Measurements from ENCODE around the gene HPD.
"Not testable (repeated sequence)": the region's sequence is repeated elsewhere in the genome, so short reads cannot be mapped to it uniquely, and the experiment has no call there.

Gene HPD

GRCh38 chr12:121861636-121862254, 3.1 kb upstream of the HPD start:
- H3K9ac ChIP-seq (ENCODE audit: low read depth, low read length): no peak overlapping the region

GRCh38 chr12:121860699-121861098, 2.0 kb upstream of the HPD start:
- H3K4me3 ChIP-seq (ENCODE audit: low read length); H3K27me3 ChIP-seq (ENCODE audit: insufficient read depth, low read length); H3K27ac ChIP-seq (ENCODE audit: low read length); H3K9me3 ChIP-seq (ENCODE audit: insufficient read depth, low read depth, low read length); H3K36me3 ChIP-seq (ENCODE audit: insufficient read depth, low read depth, low read length); H3K9ac ChIP-seq (ENCODE audit: low read depth, low read length): not testable (repeated sequence)
- peaks cover 12% of the 10 kb centered on the region for H3K4me1 ChIP-seq (ENCODE audit: insufficient read depth, low read length)

More at GRCh38 chr12:121861636-121862254, 3.1 kb upstream of the HPD start:
- Histone ChIP-seq H3K36me3 (ENCODE audit: insufficient read depth, low read depth, low read length) (no peaks in the 10 kb centered on the region), H3K4me1 (ENCODE audit: insufficient read depth, low read length) (peaks cover 12% of the 10 kb centered on the region), H3K4me3 (ENCODE audit: low read length) (no peak overlapping the region), H3K27me3 (ENCODE audit: insufficient read depth, low read length) (no peaks in the 10 kb centered on the region), H3K9me3 (ENCODE audit: insufficient read depth, low read depth, low read length) (no peaks in the 10 kb centered on the region), H3K27ac (ENCODE audit: low read length) (no peak overlapping the region)

DNA sequence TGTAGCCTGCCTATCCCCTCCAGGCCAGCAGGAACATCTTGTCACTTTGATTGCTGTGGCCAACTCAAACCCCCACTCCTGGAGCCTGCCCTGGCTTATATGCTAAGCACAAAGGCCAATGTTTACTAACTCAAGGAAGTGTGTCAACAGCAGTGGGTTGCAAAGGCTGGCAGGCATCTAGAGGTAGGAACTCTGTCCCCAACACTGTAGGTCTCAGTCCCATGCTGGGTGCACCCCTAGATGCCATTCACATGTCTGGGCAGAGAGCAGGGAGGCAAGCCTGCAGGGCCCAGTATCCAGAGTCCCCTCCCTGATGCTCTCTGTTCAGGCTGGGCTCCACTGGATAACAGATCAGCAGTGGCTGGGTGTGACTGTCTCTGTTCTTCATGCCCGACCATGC, 1.6 kb upstream of the HPD start:
- Histone ChIP-seq H3K27ac (ENCODE audit: low read length) (no peak overlapping the region), H3K4me3 (ENCODE audit: low read length) (no peak overlapping the region)

GRCh38 chr12:121858318-121858661, 369 bp downstream of the HPD start:
- H3K4me1 ChIP-seq (ENCODE audit: insufficient read depth, low read length): peaks cover 12% of the 10 kb centered on the region
- H3K27me3 ChIP-seq (ENCODE audit: insufficient read depth, low read length): no peaks in the 10 kb centered on the region
- H3K9ac ChIP-seq (ENCODE audit: low read depth, low read length): peak overlapping the region; percentile 43; the same call in 1 of the 2 replicates
- H3K4me3 ChIP-seq (ENCODE audit: low read length): no peak overlapping the region
- H3K9me3 ChIP-seq (ENCODE audit: insufficient read depth, low read depth, low read length): no peaks in the 10 kb centered on the region
- H3K27ac ChIP-seq (ENCODE audit: low read length): no peak overlapping the region
- no peaks in the 10 kb centered on the region for H3K36me3 ChIP-seq (ENCODE audit: insufficient read depth, low read depth, low read length)

More for the DNA sequence above, 1.6 kb upstream of the HPD start:
- Histone ChIP-seq H3K4me1 (ENCODE audit: insufficient read depth, low read length) (peaks cover 12% of the 10 kb centered on the region), H3K9me3 (ENCODE audit: insufficient read depth, low read depth, low read length) (no peaks in the 10 kb centered on the region), H3K9ac (ENCODE audit: low read depth, low read length) (no peak overlapping the region), H3K27me3 (ENCODE audit: insufficient read depth, low read length) (no peaks in the 10 kb centered on the region), H3K36me3 (ENCODE audit: insufficient read depth, low read depth, low read length) (no peaks in the 10 kb centered on the region)

DNA sequence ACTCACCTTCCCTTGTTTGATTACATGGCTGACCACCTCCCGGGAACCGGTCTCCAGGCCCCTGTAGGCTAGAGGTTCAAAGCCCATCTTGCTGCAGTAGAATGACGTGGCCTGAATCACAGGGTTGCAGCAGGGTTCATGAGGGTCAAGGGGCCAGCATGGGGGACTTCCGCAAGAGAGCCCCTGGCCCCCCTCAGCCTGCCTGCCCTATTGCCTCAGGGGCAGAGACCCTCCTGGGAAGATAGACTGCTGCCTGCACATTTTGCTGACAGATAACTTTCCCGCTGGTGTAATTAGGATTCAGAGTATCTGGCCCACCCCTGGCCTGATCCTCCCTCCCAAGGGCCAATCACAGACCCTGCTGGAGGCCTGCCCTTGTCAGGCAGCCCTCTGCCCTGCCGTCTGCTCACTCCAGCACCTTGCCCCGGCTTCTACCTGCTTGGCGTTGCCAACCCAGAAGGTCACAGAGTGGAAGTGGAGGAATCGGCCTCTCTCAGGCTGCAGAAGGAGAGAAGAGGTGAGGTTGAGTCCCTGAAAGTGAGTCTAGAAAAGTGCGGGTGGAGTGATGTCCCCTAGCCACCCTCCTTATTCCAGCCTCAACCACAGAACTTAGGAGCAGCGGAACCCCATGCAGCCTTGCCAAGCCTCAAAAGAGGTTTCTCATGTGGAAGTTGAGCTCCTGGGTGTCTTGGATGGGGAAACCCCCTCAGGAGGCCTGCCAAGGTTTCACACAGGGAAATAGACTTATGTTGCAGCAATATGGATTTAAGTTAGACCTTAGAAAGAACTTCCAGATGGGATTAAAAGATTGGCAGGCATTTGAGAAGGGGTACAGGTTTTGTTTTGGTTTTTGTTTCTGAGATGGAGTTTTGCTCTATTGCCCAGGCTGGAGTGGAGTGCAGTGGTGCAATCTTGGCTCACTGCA, 1.1 kb downstream of the HPD start:
- no peaks in the 10 kb centered on the region for H3K9me3 ChIP-seq (ENCODE audit: insufficient read depth, low read depth, low read length)
- H3K36me3 ChIP-seq (ENCODE audit: insufficient read depth, low read depth, low read length): no peaks in the 10 kb centered on the region
- no peak overlapping the region for H3K4me3 ChIP-seq (ENCODE audit: low read length)
- no peak overlapping the region for H3K27ac ChIP-seq (ENCODE audit: low read length)
- H3K27me3 ChIP-seq (ENCODE audit: insufficient read depth, low read length): no peaks in the 10 kb centered on the region
- H3K4me1 ChIP-seq (ENCODE audit: insufficient read depth, low read length): peaks cover 12% of the 10 kb centered on the region
- no peak overlapping the region for H3K9ac ChIP-seq (ENCODE audit: low read depth, low read length)

- not testable (repeated sequence) for H3K36me3 ChIP-seq (ENCODE audit: insufficient read depth, low read depth, low read length); H3K9me3 ChIP-seq (ENCODE audit: insufficient read depth, low read depth, low read length); H3K4me1 ChIP-seq (ENCODE audit: insufficient read depth, low read length); H3K27ac ChIP-seq (ENCODE audit: low read length); H3K9ac ChIP-seq (ENCODE audit: low read depth, low read length); H3K27me3 ChIP-seq (ENCODE audit: insufficient read depth, low read length); H3K4me3 ChIP-seq (ENCODE audit: low read length)
Measured at GRCh38 chr12:121852392-121852791, 6.3 kb downstream of the HPD start.

- Histone ChIP-seq H3K27me3 (ENCODE audit: insufficient read depth, low read length) (no peaks in the 10 kb centered on the region), H3K4me1 (ENCODE audit: insufficient read depth, low read length) (no peaks in the 10 kb centered on the region), H3K9ac (ENCODE audit: low read depth, low read length) (no peak overlapping the region), H3K36me3 (ENCODE audit: insufficient read depth, low read depth, low read length) (no peaks in the 10 kb centered on the region), H3K27ac (ENCODE audit: low read length) (no peak overlapping the region), H3K9me3 (ENCODE audit: insufficient read depth, low read depth, low read length) (no peaks in the 10 kb centered on the region), H3K4me3 (ENCODE audit: low read length) (no peak overlapping the region)
Measured at GRCh38 chr12:121849665-121850064, 9.0 kb downstream of the HPD start.

DNA sequence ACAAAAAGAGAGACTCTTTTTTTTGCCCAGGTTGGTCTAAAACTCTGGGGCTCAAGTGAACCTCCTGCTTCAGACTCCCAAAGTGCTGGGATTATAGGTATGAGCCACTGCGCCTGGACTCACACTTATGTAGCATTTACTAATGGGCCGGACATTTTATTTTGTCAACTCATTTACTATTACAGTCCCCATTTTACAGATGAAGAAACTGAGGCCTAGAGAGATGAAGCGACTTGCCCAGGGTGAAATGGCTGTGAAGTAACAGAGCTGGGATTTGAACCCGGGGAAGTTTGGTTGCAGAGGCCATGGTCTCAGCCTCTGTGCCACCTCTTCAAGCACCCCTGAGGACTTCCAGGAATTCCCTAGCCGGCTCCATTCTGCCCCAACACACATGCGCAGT, 9.4 kb downstream of the HPD start:
- H3K27ac ChIP-seq (ENCODE audit: low read length): no peak overlapping the region
- H3K36me3 ChIP-seq (ENCODE audit: insufficient read depth, low read depth, low read length): no peaks in the 10 kb centered on the region
- H3K9me3 ChIP-seq (ENCODE audit: insufficient read depth, low read depth, low read length): no peaks in the 10 kb centered on the region
- no peak overlapping the region for H3K9ac ChIP-seq (ENCODE audit: low read depth, low read length)
- H3K4me1 ChIP-seq (ENCODE audit: insufficient read depth, low read length): no peaks in the 10 kb centered on the region
- no peak overlapping the region for H3K4me3 ChIP-seq (ENCODE audit: low read length)
- no peaks in the 10 kb centered on the region for H3K27me3 ChIP-seq (ENCODE audit: insufficient read depth, low read length)

DNA sequence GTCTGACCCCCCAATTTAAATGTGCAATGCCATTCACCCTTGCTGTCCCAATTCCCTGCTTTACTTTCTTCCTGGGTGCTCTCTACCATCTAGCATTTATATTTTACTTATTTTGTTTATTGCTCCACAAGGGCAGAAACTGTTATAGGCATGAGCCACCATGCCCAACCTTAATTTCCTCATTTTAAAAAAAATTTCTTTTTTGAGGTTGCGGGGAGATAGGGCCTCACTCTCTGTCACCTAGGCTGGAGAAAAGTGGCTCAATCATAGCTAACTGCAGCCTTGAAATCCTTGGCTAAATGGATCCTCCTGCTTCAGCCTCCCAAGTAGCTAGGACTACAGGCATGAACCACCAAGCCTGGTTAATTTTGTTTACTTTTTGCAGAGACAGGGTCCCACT, 13.0 kb downstream of the HPD start:
- H3K9ac ChIP-seq (ENCODE audit: low read depth, low read length): no peak overlapping the region

GRCh38 chr12:121843236-121843982, 15.2 kb downstream of the HPD start:
- H3K36me3 ChIP-seq (ENCODE audit: insufficient read depth, low read depth, low read length): no peaks in the 10 kb centered on the region
- H3K27me3 ChIP-seq (ENCODE audit: insufficient read depth, low read length): peaks cover 4% of the 10 kb centered on the region; the same call in 1 of the 2 replicates
- H3K27ac ChIP-seq (ENCODE audit: low read length): no peak overlapping the region
- no peaks in the 10 kb centered on the region for H3K9me3 ChIP-seq (ENCODE audit: insufficient read depth, low read depth, low read length)
- H3K9ac ChIP-seq (ENCODE audit: low read depth, low read length): no peak overlapping the region
- H3K4me1 ChIP-seq (ENCODE audit: insufficient read depth, low read length): no peaks in the 10 kb centered on the region
- H3K4me3 ChIP-seq (ENCODE audit: low read length): no peak overlapping the region

More for the DNA sequence above, 13.0 kb downstream of the HPD start:
- no peaks in the 10 kb centered on the region for H3K4me1 ChIP-seq (ENCODE audit: insufficient read depth, low read length)
- H3K36me3 ChIP-seq (ENCODE audit: insufficient read depth, low read depth, low read length): no peaks in the 10 kb centered on the region
- H3K9me3 ChIP-seq (ENCODE audit: insufficient read depth, low read depth, low read length): no peaks in the 10 kb centered on the region
- no peaks in the 10 kb centered on the region for H3K27me3 ChIP-seq (ENCODE audit: insufficient read depth, low read length)
- H3K4me3 ChIP-seq (ENCODE audit: low read length): no peak overlapping the region
- H3K27ac ChIP-seq (ENCODE audit: low read length): no peak overlapping the region

DNA sequence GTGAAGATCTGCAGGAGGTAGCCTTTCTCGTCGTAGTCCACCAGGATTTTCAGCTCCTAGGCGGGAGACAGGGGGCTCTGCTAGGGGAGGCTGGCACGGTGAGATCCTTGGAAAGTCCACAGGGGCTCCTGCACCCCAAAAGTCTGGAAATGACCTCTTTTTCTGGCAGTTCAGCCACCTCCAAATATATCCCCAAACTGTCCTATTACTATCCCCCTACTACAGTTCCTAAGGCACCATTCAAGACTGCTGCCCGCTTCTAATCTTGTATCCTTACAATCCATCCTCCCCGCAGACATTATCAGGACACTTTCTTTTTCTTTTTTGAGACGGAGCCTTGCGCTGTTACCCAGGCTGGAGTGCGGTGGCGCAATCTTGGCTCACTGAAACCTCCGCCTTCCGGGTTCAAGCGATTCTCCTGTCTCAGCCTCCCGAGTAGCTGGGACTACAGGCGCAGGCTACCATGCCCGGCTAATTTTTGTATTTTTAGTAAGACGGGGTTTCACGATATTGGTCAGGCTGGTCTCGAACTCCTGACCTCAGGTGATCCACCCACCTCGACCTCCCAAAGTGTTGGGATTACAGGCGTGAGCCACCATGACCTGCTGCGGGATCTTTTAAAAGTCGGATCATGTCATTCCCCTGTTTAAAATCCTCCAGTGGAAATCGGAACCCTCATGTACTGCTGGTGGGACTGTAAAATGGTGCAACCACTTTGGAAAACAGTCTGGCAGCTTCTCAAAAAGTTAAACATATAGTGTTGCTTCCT, 18.5 kb downstream of the HPD start:
- Histone ChIP-seq H3K27ac (ENCODE audit: low read length) (no peak overlapping the region), H3K4me3 (ENCODE audit: low read length) (peak overlapping the region; percentile 71), H3K27me3 (ENCODE audit: insufficient read depth, low read length) (peaks cover 4% of the 10 kb centered on the region; the same call in 1 of the 2 replicates), H3K36me3 (ENCODE audit: insufficient read depth, low read depth, low read length) (no peaks in the 10 kb centered on the region), H3K4me1 (ENCODE audit: insufficient read depth, low read length) (no peaks in the 10 kb centered on the region), H3K9me3 (ENCODE audit: insufficient read depth, low read depth, low read length) (no peaks in the 10 kb centered on the region), H3K9ac (ENCODE audit: low read depth, low read length) (peak overlapping the region; percentile 76; the same call in 1 of the 2 replicates)
